ENCODE results near the gene PILRA. TPM values are rescaled to one million over a fixed set of nuclear protein-coding genes. Genes with fewer than 3 reads are reported as not detected.

PILRA gene
- total RNA-seq, 4 donors from 2014 or later, result 0.62 to 5.4 (median 2.0) TPM

- DNase-seq (no peak), ATAC-seq (no peak)
- Histone ChIP-seq H3K36me3 (no peaks in the 10 kb centered on the region), H3K27me3 (no peaks in the 10 kb centered on the region), H3K4me3 (no peak overlapping the region), H3K9me3 (no peaks in the 10 kb centered on the region), H3K27ac (no peak overlapping the region), H3K4me1 (no peaks in the 10 kb centered on the region)
- in situ Hi-C loops (cut with MboI; ENCODE audit: low sequenced_read_pairs in 4 of 4), result no loop called here
- TF ChIP-seq POLR2A (IDR thresholded peaks at IDR 0.05) (no peak), CTCF (IDR thresholded peaks at IDR 0.05 in 4 of 5, conservative IDR thresholded peaks at IDR 0.05 in 1 of 5) (no peak)
- intact Hi-C loops (cut with DNase I; ENCODE audit: low total_unique reads), result no loop called here
These were observed 20.1 kb downstream of the PILRA start for GRCh38 chr7:100393233-100393905.

GRCh38 chr7:100394077-100394476, 20.8 kb downstream of the PILRA start:
- in situ Hi-C loops (cut with MboI; ENCODE audit: low sequenced_read_pairs in 4 of 4), result no loop called here

GRCh38 chr7:100396421-100396982, 23.2 kb downstream of the PILRA start:
- Histone ChIP-seq H3K4me3 (no peak overlapping the region), H3K36me3 (no peaks in the 10 kb centered on the region), H3K27me3 (no peaks in the 10 kb centered on the region), H3K9me3 (no peaks in the 10 kb centered on the region), H3K4me1 (no peaks in the 10 kb centered on the region), H3K27ac (no peak overlapping the region)
- intact Hi-C loops (cut with DNase I; ENCODE audit: low total_unique reads), result no loop called here
- in situ Hi-C loops (cut with MboI; ENCODE audit: low sequenced_read_pairs in 4 of 4), result no loop called here
- TF ChIP-seq CTCF (IDR thresholded peaks at IDR 0.05 in 4 of 5, conservative IDR thresholded peaks at IDR 0.05 in 1 of 5), result no peak
- no peak for TF ChIP-seq POLR2A (IDR thresholded peaks at IDR 0.05)
- DNase-seq (no peak), ATAC-seq (peak in 1 of 2 donors; percentile 26)

More at GRCh38 chr7:100394077-100394476, 20.8 kb downstream of the PILRA start:
- Histone ChIP-seq H3K27me3 (no peaks in the 10 kb centered on the region), H3K27ac (no peak overlapping the region), H3K36me3 (no peaks in the 10 kb centered on the region), H3K9me3 (no peaks in the 10 kb centered on the region), H3K4me1 (no peaks in the 10 kb centered on the region), H3K4me3 (no peak overlapping the region)
- DNase-seq (no peak), ATAC-seq (no peak)
- intact Hi-C loops (cut with DNase I; ENCODE audit: low total_unique reads), result no loop called here
- TF ChIP-seq CTCF (IDR thresholded peaks at IDR 0.05 in 4 of 5, conservative IDR thresholded peaks at IDR 0.05 in 1 of 5) (no peak), POLR2A (IDR thresholded peaks at IDR 0.05) (no peak)

- Histone ChIP-seq H3K4me1 (no peaks in the 10 kb centered on the region), H3K27ac (no peak overlapping the region), H3K9me3 (no peaks in the 10 kb centered on the region), H3K36me3 (no peaks in the 10 kb centered on the region), H3K27me3 (no peaks in the 10 kb centered on the region), H3K4me3 (no peak overlapping the region)
- no peak for DNase-seq
- in situ Hi-C loops (cut with MboI; ENCODE audit: low sequenced_read_pairs in 4 of 4), result no loop called here
- ATAC-seq, result no peak
- intact Hi-C loops (cut with DNase I; ENCODE audit: low total_unique reads), result no loop called here
- TF ChIP-seq CTCF (IDR thresholded peaks at IDR 0.05 in 4 of 5, conservative IDR thresholded peaks at IDR 0.05 in 1 of 5) (no peak), POLR2A (IDR thresholded peaks at IDR 0.05) (no peak)
These were observed 24.2 kb downstream of the PILRA start for GRCh38 chr7:100397315-100398081.

All from gastrocnemius medialis (tissue), 4 donors.